Activated CD4-positive, alpha-beta T cell treated with anti-CD3 and anti-CD28 coated beads, Interleukin-2, amount 50 U/mL, for 1 hour (primary cell): ENCODE measurements around the gene HDAC4.

ENCODE experiments used
- DNase-seq: peaks from one replicate; pipeline ENCODE4 v3.0.0-alpha.2; 2020

The HDAC4 gene

GRCh38 chr2:239365782-239366435 is 34.9 kb downstream of the HDAC4 start:
- no peak for DNase-seq

- DNase-seq = no peak
These were observed 35.6 kb downstream of the HDAC4 start for GRCh38 chr2:239365071-239365781.

DNA sequence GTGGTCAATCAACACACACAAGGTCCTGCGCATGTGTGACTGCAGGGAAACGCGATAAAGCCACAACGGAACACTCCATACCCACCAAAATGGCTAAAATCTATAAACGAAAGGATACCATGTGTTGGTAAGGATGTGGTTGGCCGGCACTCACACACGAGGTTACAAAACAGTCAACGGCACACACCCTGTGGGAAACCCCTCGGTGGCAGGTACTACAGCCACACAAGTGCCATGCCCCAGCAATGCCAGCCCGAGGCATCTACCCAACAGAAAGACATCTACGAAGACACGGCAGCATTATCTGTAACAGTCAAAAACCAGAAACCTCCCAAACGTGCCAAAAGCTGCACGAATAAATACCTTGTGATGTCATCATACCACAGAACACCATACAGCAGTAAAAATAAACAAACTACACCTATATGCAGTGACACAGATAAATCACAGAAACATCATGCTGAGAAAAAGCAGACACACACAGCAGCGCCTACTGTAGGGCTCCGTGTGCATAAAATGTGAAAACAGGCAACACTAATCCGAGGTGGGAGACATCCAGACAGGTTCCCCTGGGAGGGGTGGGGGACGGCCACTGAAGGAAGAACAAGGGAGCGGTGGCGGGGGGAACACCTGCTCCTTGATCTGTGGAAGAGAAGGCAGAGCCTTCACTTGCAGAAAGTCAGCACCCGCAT is 36.7 kb downstream of the HDAC4 start:
- peak; percentile 30 for DNase-seq

GRCh38 chr2:239362507-239362906 is 38.3 kb downstream of the HDAC4 start:
- no peak for DNase-seq

DNA sequence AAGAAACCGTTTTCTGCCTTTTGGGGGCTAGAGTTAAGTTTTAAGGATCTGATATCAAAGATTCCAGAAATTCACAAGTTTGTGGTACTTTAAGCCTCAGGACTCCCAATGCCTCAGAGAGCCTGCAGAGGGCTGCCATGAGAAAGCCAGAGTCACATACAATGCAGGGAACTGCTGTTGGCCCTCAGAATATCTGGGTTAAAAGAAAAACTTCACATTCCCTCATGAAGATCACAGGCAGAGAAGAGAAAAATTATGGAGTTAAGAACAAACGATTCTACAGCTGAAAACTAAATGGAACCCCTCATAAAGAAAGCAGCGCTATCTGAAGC is 39.5 kb downstream of the HDAC4 start:
- DNase-seq = no peak

GRCh38 chr2:239360421-239361310 is 40.2 kb downstream of the HDAC4 start:
- DNase-seq = no peak

DNA sequence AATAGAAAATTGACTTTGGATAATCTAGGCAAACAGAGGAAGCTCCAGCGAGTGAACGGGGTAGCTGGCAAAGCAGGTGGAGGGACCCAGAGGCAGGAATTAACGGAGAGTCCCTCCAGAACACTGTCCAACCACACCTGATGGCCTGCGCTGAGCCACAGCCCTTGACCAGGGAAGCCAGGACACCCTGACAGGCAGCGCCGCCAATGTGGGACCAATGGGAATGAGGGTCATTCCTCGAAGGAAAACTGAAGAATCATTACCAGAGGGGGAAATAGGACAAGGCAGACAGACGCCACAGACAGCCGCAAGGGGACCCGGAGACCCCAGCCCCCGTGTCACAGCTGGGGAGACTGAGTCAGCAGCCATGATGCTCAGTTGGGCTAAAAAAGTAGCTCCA is 40.8 kb downstream of the HDAC4 start:
- DNase-seq = no peak

GRCh38 chr2:239359196-239359912 is 41.5 kb downstream of the HDAC4 start:
- no peak for DNase-seq

DNA sequence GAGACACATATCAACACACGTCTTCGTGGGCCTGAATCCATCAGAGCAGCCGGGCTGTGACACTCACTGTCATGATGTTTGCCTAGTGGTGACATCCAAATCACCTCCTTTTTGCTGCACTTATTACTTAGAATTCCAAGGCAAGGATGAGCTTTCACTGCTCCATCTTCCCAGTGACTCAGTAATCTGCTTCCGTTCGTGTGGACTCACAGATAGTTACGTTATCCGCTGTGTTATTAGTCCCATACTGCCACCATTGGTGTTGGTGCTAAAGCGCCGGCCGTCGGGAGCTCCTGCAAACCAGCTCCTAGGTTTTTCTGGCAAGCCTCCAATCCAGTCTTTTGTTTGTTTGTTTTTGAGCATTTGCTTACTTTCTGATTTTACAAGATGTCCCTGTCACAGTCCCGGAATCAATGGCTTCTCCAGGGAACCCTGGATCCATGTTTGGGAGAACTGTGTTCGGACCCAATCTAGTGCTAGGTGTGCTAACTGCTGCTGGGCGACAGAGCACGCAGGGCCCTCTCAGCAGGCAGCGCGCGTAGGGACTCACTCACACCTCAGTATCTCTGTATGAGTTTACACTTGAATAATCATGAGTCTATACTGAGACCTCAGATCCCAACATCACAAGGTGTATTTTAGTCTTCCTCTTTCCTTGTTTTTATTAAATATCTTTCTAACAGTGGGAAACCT is 42.6 kb downstream of the HDAC4 start:
- no peak for DNase-seq

- DNase-seq = no peak
These were observed 45.1 kb downstream of the HDAC4 start for GRCh38 chr2:239355724-239356123.

DNA sequence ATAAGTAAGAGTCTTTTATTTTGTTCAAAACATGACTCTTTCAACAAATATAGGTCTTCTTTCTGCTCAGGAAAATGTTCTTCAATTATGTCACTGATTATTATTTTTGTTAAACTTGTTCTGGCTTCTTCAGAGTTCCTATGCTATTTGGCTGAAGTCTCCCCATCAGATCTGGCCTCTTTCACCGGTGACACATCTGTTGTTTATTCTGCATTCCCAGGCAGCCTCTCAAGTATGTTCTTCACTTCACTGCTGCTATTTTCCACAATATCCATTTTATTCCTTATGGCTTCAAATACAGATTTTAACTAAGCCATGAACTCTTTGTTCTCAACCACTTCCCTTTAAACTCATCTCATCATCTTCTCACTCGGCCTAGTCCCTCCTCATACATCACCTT is 45.7 kb downstream of the HDAC4 start:
- DNase-seq = no peak

GRCh38 chr2:239354791-239355136 is 46.1 kb downstream of the HDAC4 start:
- no peak for DNase-seq

DNA sequence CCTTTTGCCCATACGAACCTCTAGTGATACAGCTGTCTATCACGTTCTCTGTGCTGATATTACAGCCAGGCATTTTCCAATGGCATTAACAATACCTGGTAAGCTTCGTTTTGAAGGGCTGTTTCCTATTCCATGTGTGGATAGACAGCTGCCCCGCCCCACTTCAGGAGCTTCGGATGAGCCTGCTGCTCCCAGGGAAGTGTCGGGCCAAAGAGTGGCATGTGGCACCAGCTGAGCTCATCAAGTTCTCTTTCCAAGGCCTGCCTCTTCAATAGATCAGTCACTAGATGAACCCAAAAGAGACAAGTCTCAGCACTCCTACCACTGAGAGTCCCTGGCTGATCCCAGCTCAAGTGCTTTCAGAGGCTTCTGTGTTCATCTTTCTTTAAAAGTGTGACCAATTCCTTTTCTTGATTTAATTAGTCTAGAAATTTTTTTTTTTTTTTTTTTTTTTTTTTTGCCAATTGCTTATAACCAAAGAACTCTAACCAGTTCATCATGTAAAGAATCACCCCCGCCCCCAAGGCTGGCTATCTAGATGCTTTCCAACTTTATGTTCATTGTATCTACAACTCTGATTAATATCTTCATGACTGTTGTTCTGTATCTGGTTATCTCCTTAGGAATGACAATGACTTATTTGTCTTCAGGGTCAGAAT is 46.6 kb downstream of the HDAC4 start:
- no peak for DNase-seq

- no peak for DNase-seq
These were observed 47.1 kb downstream of the HDAC4 start for GRCh38 chr2:239353692-239354091.

DNA sequence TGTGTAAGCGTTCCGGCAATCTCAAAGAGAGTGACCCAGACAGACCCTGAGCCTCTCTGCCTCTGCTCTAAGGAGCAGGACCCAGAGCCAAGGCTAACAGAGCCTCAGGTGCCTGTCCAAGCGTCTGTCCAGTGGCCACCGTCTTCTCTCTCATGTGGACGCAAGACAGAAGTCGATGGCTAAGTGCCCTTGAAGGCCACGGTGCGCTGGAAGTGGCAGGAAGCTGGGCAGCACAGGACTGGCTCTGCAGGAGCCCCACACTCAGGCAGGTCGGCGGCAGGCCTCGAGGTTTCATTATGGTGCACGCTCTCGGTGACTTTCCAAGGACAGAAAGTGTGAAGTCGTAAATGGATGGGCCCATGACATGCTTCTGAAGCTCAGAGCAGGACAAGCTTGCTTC is 49.1 kb downstream of the HDAC4 start:
- no peak for DNase-seq

DNA sequence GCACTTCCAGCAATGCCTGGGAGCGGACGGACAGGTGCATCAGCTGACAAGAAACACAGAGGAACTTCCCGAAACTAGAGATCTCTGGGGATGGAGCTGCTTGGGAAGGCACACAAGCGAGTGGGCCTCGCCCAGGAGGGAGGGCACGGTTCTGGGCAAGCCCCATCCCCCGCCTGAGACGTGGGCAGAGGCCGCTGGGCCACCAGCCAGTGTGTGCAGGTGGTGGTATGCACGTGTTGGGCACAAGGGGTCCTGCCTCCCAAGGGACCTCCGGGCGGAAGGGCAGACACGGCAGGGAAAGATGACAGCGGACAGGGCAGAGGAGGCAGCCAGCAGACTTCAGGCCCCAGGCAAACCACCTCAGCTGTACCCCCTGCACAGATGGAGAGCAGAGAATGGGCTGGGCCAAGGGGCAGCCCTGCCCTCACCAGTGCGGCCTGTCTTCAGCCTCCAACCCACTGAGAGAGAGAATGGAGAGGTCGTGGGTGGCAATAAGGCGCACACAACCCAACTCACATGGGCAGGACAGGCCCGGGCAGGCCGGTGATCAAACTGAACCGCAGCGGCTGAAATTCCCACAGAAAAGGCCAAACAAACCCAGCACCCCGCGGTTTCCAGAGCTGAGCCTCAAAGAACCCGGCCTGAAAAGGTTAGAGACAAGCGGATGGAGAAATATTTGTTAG is 51.2 kb downstream of the HDAC4 start:
- no peak for DNase-seq

GRCh38 chr2:239348563-239349452 is 52.0 kb downstream of the HDAC4 start:
- no peak for DNase-seq

GRCh38 chr2:239346676-239347075 is 54.1 kb downstream of the HDAC4 start:
- no peak for DNase-seq

DNA sequence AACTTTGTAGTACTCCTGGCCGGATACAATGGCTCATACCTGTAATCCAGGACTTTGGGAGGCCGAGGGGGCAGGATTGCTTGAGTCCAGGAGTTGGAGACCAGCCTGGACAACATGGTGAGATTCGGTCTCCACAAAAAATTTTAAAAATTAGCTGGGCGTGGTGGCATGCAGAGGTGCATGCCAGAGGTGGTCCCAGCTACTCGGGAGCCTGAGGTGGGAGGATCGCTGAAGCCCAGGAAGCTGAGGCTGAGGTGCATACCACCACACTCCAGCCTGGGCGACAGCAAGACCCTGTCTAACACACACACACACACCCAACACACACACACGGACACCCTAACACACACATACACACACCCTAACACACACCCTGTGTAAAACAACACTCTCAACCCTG is 55.6 kb downstream of the HDAC4 start:
- no peak for DNase-seq

- no peak for DNase-seq
These were observed 56.0 kb downstream of the HDAC4 start for GRCh38 chr2:239344857-239345216.
